WTC11 (cell line): Measurements from ENCODE around the gene MXRA8. TPM values are rescaled to one million over a fixed set of nuclear protein-coding genes. Genes with fewer than 3 reads are reported as not detected.

Experiments used
- ATAC-seq: fragments of 200-7000 bp; cut with Tn5 transposase; 2 replicates; pipeline ENCODE4 v1.10.0; 2021; ENCODE audit warnings: mild to moderate bottlenecking, moderate library complexity
- CTCF ChIA-PET: fragments of 300-600 bp; sonication (Branson Sonifier 250); formaldehyde crosslinking; loops from one replicate; lab custom pipeline; 2021; ENCODE audit warnings: antibody characterized with exemption; lab: Charles Lee
- POLR2A ChIA-PET: fragments of 350-600 bp; sonication (Branson Sonifier 250); formaldehyde crosslinking; loops from one replicate; lab custom pipeline; 2021; ENCODE audit warnings: antibody characterized with exemption; lab: Charles Lee
- DNase-seq: peaks from one replicate; pipeline ENCODE4 v3.0.0; 2021; ENCODE audit warnings: low spot score
- H3K27ac Mint-ChIP-seq: 2 replicates; pipeline ENCODE4 v1.8.0; 2021; ENCODE audit warnings: mixed read lengths
- H3K27me3 Mint-ChIP-seq: 2 replicates; pipeline ENCODE4 v1.8.0; 2021; ENCODE audit warnings: low read depth, mild to moderate bottlenecking, moderate library complexity, mixed read lengths
- H3K36me3 Mint-ChIP-seq: 2 replicates; pipeline ENCODE4 v1.8.0; 2021; ENCODE audit warnings: mixed read lengths
- H3K4me1 Mint-ChIP-seq: 2 replicates; pipeline ENCODE4 v1.8.0; 2022; ENCODE audit warnings: mixed read lengths
- H3K4me3 Mint-ChIP-seq: 2 replicates; pipeline ENCODE4 v1.8.0; 2021; ENCODE audit warnings: mild to moderate bottlenecking, moderate library complexity, mixed read lengths
- H3K9me3 Mint-ChIP-seq: 2 replicates; pipeline ENCODE4 v1.8.0; 2021; ENCODE audit warnings: mixed read lengths
- CBFB ChIP-seq: sonication (generic); formaldehyde crosslinking; IDR thresholded peaks from 2 replicates; pipeline ENCODE4 v1.8.1; 2022; ENCODE audit warnings: mild to moderate bottlenecking, low read depth, missing genetic modification reagents
- CREM ChIP-seq: sonication (generic); formaldehyde crosslinking; IDR thresholded peaks from 2 replicates; pipeline ENCODE4 v1.8.1; 2022; ENCODE audit warnings: mild to moderate bottlenecking, missing genetic modification reagents, moderate library complexity
- EMX1 ChIP-seq: fragments of 250-450 bp; sonication (Bioruptor Pico); IDR thresholded peaks from 2 replicates; pipeline ENCODE4 v1.8.0; 2021; ENCODE audit warnings: mild to moderate bottlenecking
- HMGA2 ChIP-seq: fragments of 250-450 bp; sonication (Bioruptor Pico); IDR thresholded peaks from 2 replicates; pipeline ENCODE4 v1.4.0; 2021; ENCODE audit warnings: mild to moderate bottlenecking, moderate library complexity
- MYBL2 ChIP-seq: sonication (generic); formaldehyde crosslinking; IDR thresholded peaks from 2 replicates; pipeline ENCODE4 v1.8.1; 2023; ENCODE audit warnings: mild to moderate bottlenecking, moderate library complexity, missing genetic modification reagents
- RELA ChIP-seq: sonication (generic); formaldehyde crosslinking; IDR thresholded peaks from 2 replicates; pipeline ENCODE4 v1.8.1; 2022; ENCODE audit warnings: missing genetic modification reagents, mild to moderate bottlenecking, borderline replicate concordance
- USF2 ChIP-seq: sonication (generic); formaldehyde crosslinking; IDR thresholded peaks from 2 replicates; pipeline ENCODE4 v1.8.1; 2023; ENCODE audit warnings: mild to moderate bottlenecking, missing genetic modification reagents, moderate library complexity
- ZBTB21 ChIP-seq: sonication (generic); formaldehyde crosslinking; IDR thresholded peaks from 2 replicates; pipeline ENCODE4 v1.8.1; 2023; ENCODE audit warnings: mild to moderate bottlenecking, missing genetic modification reagents, borderline replicate concordance
- ZMAT4 ChIP-seq: fragments of 250-450 bp; sonication (Bioruptor Pico); IDR thresholded peaks from 2 replicates; pipeline ENCODE4 v1.9.0; 2021; ENCODE audit warnings: mild to moderate bottlenecking
- ZNF138 ChIP-seq: sonication (generic); formaldehyde crosslinking; conservative IDR thresholded peaks from 2 replicates; pipeline ENCODE4 v1.8.1; 2022; ENCODE audit warnings: mild to moderate bottlenecking, moderate library complexity, missing genetic modification reagents
- ZNF219 ChIP-seq: sonication (generic); formaldehyde crosslinking; IDR thresholded peaks from 2 replicates; pipeline ENCODE4 v1.8.0; 2023; ENCODE audit warnings: missing genetic modification reagents, mild to moderate bottlenecking, borderline replicate concordance
- ZNF317 ChIP-seq: sonication (generic); formaldehyde crosslinking; IDR thresholded peaks from 2 replicates; pipeline ENCODE4 v1.8.1; 2023; ENCODE audit warnings: low read depth, mild to moderate bottlenecking, moderate library complexity, missing genetic modification reagents, borderline replicate concordance
- total RNA-seq: library from RNA; stranded (reverse); gene quantifications from 3 replicates; pipeline ENCODE4 v1.2.3, GENCODE V29; 2021
- TF ChIP-seq, protein P1 (sequence below): fragments of 250-450 bp; sonication (Bioruptor Pico); conservative IDR thresholded peaks from 2 replicates; pipeline ENCODE4 v1.9.0; 2021; ENCODE audit warnings: mild to moderate bottlenecking
- TF ChIP-seq, protein P2 (sequence below): sonication (generic); formaldehyde crosslinking; IDR thresholded peaks from 2 replicates; pipeline ENCODE4 v1.8.0; 2022; ENCODE audit warnings: mild to moderate bottlenecking, missing genetic modification reagents
- TF ChIP-seq, protein P3 (sequence below): sonication (generic); formaldehyde crosslinking; IDR thresholded peaks from 2 replicates; pipeline ENCODE4 v1.8.0; 2022; ENCODE audit warnings: mild to moderate bottlenecking, missing genetic modification reagents
- TF ChIP-seq, protein P4 (sequence below): sonication (generic); formaldehyde crosslinking; IDR thresholded peaks from 2 replicates; pipeline ENCODE4 v1.8.1; 2022; ENCODE audit warnings: low read depth, mild to moderate bottlenecking, moderate library complexity, missing genetic modification reagents, borderline replicate concordance
- TF ChIP-seq, protein P5 (sequence below): fragments of 250-450 bp; sonication (Bioruptor Pico); IDR thresholded peaks from 2 replicates; pipeline ENCODE4 v1.8.0; 2021; ENCODE audit warnings: mild to moderate bottlenecking
- TF ChIP-seq, protein P6 (sequence below): sonication (generic); formaldehyde crosslinking; IDR thresholded peaks from 2 replicates; pipeline ENCODE4 v1.8.1; 2022; ENCODE audit warnings: missing genetic modification reagents, borderline replicate concordance
- TF ChIP-seq, protein P7 (sequence below): fragments of 250-450 bp; sonication (Bioruptor Pico); IDR thresholded peaks from 2 replicates; pipeline ENCODE4 v2.1.2; 2022; ENCODE audit warnings: mild to moderate bottlenecking, moderate library complexity

MXRA8 gene
- total RNA-seq, 1 experiment from 2014 or later = 6.7 TPM

GRCh38 chr1:1326075-1326605 is 32.2 kb downstream of the MXRA8 start (continued):
- TF ChIP-seq USF2 = no peak
- TF ChIP-seq, protein P1, sequence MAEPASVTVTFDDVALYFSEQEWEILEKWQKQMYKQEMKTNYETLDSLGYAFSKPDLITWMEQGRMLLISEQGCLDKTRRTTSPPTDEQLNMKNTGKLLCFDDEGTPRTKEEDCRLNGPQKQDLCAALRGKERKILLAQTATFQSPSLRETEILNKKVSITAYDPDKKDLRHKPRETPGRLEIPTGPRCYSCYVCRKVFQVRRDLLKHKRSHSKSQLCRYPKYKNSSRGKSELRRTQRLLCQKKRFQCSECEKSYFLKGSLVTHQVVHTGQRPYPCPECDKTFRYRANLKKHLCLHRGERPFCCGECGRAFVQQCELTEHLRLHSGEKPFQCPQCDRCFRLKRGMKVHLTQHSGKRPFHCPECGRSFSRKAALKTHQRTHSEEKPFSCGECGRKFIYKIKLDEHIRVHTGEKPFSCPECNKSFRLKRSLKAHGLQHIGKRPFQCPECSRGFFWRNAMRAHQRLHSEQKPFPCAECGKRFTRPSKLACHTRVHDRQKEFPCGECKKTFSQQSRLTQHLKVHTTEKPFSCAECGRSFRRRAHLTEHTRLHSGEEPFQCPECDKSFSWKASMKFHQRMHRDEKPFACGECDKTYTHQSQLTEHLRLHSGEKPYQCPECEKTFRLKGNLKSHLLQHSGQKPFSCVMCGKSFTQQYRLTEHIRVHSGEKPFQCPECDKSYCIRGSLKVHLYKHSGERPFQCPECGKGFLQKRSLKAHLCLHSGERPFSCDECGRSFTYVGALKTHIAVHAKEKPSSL (CRISPR knock-in tag) = no peak
- TF ChIP-seq MYBL2 (CRISPR knock-in tag) = no peak
- TF ChIP-seq, protein P2, sequence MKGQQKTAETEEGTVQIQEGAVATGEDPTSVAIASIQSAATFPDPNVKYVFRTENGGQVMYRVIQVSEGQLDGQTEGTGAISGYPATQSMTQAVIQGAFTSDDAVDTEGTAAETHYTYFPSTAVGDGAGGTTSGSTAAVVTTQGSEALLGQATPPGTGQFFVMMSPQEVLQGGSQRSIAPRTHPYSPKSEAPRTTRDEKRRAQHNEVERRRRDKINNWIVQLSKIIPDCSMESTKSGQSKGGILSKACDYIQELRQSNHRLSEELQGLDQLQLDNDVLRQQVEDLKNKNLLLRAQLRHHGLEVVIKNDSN = no peak
- TF ChIP-seq RELA (CRISPR knock-in tag) = no peak
- no peak for TF ChIP-seq HMGA2
- TF ChIP-seq ZBTB21 (CRISPR knock-in tag) = no peak
- no peak for TF ChIP-seq ZNF219 (CRISPR knock-in tag)
- TF ChIP-seq, protein P3, sequence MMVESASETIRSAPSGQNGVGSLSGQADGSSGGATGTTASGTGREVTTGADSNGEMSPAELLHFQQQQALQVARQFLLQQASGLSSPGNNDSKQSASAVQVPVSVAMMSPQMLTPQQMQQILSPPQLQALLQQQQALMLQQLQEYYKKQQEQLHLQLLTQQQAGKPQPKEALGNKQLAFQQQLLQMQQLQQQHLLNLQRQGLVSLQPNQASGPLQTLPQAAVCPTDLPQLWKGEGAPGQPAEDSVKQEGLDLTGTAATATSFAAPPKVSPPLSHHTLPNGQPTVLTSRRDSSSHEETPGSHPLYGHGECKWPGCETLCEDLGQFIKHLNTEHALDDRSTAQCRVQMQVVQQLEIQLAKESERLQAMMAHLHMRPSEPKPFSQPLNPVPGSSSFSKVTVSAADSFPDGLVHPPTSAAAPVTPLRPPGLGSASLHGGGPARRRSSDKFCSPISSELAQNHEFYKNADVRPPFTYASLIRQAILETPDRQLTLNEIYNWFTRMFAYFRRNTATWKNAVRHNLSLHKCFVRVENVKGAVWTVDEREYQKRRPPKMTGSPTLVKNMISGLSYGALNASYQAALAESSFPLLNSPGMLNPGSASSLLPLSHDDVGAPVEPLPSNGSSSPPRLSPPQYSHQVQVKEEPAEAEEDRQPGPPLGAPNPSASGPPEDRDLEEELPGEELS (CRISPR knock-in tag) = no peak
- TF ChIP-seq CREM (CRISPR knock-in tag) = no peak
- TF ChIP-seq ZNF317 (CRISPR knock-in tag) = no peak
- no peak for TF ChIP-seq EMX1 (CRISPR knock-in tag)
- TF ChIP-seq, protein P4, sequence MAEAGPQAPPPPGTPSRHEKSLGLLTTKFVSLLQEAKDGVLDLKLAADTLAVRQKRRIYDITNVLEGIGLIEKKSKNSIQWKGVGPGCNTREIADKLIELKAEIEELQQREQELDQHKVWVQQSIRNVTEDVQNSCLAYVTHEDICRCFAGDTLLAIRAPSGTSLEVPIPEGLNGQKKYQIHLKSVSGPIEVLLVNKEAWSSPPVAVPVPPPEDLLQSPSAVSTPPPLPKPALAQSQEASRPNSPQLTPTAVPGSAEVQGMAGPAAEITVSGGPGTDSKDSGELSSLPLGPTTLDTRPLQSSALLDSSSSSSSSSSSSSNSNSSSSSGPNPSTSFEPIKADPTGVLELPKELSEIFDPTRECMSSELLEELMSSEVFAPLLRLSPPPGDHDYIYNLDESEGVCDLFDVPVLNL (CRISPR knock-in tag) = no peak

DNA sequence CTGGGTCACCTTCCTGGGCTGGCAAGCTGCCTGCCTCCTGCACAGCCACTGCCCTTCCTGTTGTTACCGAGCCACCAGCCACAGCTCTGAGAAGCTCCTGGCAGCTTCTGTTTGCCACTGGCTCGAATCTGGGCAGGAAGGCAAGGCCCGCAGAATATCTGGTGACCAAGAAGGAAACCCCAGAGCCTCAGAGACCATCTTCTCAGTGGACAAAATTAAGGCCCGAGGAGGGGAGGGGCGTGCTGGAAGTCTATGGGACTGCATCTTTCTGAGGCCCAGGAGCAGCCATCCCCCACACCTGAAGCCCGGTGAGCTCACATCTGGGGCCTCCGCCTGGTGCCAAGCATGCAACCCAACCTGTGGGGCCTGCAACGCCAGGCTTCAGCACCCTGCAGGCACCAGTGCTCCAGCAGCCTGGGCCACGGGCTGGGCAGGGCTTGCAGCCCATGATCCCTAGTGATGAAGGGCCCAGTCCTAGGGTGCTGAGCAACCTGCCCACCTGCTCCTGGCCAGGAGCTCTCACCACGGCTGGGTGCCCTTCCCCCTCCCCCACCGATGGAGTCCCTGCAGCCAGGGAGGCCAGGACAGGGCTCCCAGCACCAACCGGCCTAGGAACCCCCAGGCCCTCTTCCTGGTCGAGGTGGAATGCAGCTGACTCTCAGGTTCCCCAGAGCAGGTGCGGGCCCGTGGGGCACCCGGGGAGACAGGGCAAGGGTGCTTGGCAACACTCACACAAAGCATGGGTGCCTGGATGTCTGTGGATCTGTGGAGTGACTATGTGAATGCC is 32.9 kb downstream of the MXRA8 start:
- ChIA-PET CTCF (interaction anchor here (0.5 to 0.6 kb wide), 2 partner anchors 37 to 69 kb away, joined by 5 read pairs; no protein-coding TSS in a partner anchor), POLR2A (interaction anchor here (0.7 kb wide), 2 partner anchors 30 to 50 kb away, joined by 3 read pairs; partner anchors contain the start of gene AURKAIP1)
- H3K27me3 Mint-ChIP-seq = no peaks in the 10 kb centered on the region
- no peak for DNase-seq
- H3K4me3 Mint-ChIP-seq = peak overlapping the region; percentile 63
- H3K36me3 Mint-ChIP-seq = no peaks in the 10 kb centered on the region
- no peak overlapping the region for H3K27ac Mint-ChIP-seq
- ATAC-seq = no peak
- H3K4me1 Mint-ChIP-seq = peaks cover 11% of the 10 kb centered on the region
- peaks cover 4% of the 10 kb centered on the region for H3K9me3 Mint-ChIP-seq
- TF ChIP-seq CBFB (CRISPR knock-in tag) (no peak), ZMAT4 (no peak), ZNF138 (CRISPR knock-in tag) (no peak)
- TF ChIP-seq, protein P5, sequence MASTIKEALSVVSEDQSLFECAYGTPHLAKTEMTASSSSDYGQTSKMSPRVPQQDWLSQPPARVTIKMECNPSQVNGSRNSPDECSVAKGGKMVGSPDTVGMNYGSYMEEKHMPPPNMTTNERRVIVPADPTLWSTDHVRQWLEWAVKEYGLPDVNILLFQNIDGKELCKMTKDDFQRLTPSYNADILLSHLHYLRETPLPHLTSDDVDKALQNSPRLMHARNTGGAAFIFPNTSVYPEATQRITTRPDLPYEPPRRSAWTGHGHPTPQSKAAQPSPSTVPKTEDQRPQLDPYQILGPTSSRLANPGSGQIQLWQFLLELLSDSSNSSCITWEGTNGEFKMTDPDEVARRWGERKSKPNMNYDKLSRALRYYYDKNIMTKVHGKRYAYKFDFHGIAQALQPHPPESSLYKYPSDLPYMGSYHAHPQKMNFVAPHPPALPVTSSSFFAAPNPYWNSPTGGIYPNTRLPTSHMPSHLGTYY (CRISPR knock-in tag) = no peak
- TF ChIP-seq, protein P6, sequence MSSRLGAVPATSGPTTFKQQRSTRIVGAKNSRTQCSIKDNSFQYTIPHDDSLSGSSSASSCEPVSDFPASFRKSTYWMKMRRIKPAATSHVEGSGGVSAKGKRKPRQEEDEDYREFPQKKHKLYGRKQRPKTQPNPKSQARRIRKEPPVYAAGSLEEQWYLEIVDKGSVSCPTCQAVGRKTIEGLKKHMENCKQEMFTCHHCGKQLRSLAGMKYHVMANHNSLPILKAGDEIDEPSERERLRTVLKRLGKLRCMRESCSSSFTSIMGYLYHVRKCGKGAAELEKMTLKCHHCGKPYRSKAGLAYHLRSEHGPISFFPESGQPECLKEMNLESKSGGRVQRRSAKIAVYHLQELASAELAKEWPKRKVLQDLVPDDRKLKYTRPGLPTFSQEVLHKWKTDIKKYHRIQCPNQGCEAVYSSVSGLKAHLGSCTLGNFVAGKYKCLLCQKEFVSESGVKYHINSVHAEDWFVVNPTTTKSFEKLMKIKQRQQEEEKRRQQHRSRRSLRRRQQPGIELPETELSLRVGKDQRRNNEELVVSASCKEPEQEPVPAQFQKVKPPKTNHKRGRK (CRISPR knock-in tag) = no peak
- TF ChIP-seq, protein P1 (CRISPR knock-in tag) = no peak
- TF ChIP-seq, protein P7, sequence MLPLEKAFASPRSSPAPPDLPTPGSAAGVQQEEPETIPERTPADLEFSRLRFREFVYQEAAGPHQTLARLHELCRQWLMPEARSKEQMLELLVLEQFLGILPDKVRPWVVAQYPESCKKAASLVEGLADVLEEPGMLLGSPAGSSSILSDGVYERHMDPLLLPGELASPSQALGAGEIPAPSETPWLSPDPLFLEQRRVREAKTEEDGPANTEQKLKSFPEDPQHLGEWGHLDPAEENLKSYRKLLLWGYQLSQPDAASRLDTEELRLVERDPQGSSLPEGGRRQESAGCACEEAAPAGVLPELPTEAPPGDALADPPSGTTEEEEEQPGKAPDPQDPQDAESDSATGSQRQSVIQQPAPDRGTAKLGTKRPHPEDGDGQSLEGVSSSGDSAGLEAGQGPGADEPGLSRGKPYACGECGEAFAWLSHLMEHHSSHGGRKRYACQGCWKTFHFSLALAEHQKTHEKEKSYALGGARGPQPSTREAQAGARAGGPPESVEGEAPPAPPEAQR = no peak
